SK-N-SH (cell line): Measurements from ENCODE around the gene PACSIN2. TPM values are rescaled to one million over a fixed set of nuclear protein-coding genes. Genes with fewer than 3 reads are reported as not detected.
A peak's percentile ranks its signal among the peaks of the same experiment; 100 is the strongest.
"Not testable (repeated sequence)": the region's sequence is repeated elsewhere in the genome, so short reads cannot be mapped to it uniquely, and the experiment has no call there.

Experiments used
- CTCF ChIA-PET: fragments of 300-600, 350-600 bp; formaldehyde crosslinking; extraction: SDS; loops from one replicate; lab custom pipeline; 2021; lab: Yijun Ruan, JAX
- POLR2A ChIA-PET: fragments of 350-600 bp; sonication (Branson Sonifier 250); formaldehyde crosslinking; extraction: SDS; loops from one replicate; lab custom pipeline; 2020; ENCODE audit warnings: antibody characterized with exemption, inconsistent platforms; lab: Yijun Ruan, JAX
- DNase-seq: peaks from one replicate; pipeline ENCODE4 v3.0.0; 2012
- H2AFZ ChIP-seq: fragments of 200-600 bp; sonication (generic); 2 replicates; pipeline ENCODE4 v1.8.1; 2016; ENCODE audit warnings: antibody characterized with exemption, mild to moderate bottlenecking, low read depth
- H3F3A ChIP-seq: fragments of 200-600 bp; sonication (generic); replicated peaks from 2 replicates; pipeline ENCODE3; 2016; ENCODE audit warnings: antibody characterized with exemption, mild to moderate bottlenecking; ENCODE audit not compliant: insufficient read depth
- H3K27ac ChIP-seq, 2 experiments: fragments of 200-500 bp in 1 of 2; fragments of 200-600 bp in 1 of 2; sonication (Bioruptor generic) in 1 of 2; sonication (generic), shearing (Covaris generic) in 1 of 2; 2 replicates each; pipeline versions ENCODE4 v1.5.1 to v1.6.1; 2014 to 2016; ENCODE audit warnings: low read depth in 2 of 2, inconsistent platforms in 1 of 2, low read length in 1 of 2, mild to moderate bottlenecking in 1 of 2, mixed read lengths in 1 of 2
- H3K27me3 ChIP-seq: fragments of 200-600 bp; sonication (generic), shearing (Covaris generic); 2 replicates; pipeline ENCODE4 v1.6.1; 2016; ENCODE audit warnings: mixed run types; ENCODE audit not compliant: insufficient read depth
- H3K36me3 ChIP-seq, 2 experiments: fragments of 200-500 bp in 1 of 2; fragments of 200-600 bp in 1 of 2; sonication (Bioruptor generic) in 1 of 2; sonication (generic) in 1 of 2; replicated peaks in 1 of 2; 2 replicates each; pipeline versions ENCODE3 to v1.5.1; 2014 to 2016; ENCODE audit warnings: low read length in 1 of 2, mild to moderate bottlenecking in 1 of 2; ENCODE audit not compliant: insufficient read depth in 2 of 2, control insufficient read depth in 1 of 2
- H3K4me1 ChIP-seq, 2 experiments: fragments of 200-500 bp in 1 of 2; fragments of 200-600 bp in 1 of 2; sonication (Bioruptor generic) in 1 of 2; sonication (generic), shearing (Covaris generic) in 1 of 2; 2 replicates each; pipeline versions ENCODE4 v1.5.1 to v1.6.1; 2014 to 2016; ENCODE audit warnings: low read depth in 1 of 2, low read length in 1 of 2, mixed run types in 1 of 2; ENCODE audit not compliant: insufficient read depth in 2 of 2, control insufficient read depth in 1 of 2
- H3K4me2 ChIP-seq: fragments of 200-600 bp; sonication (generic), shearing (Covaris generic); 2 replicates; pipeline ENCODE4 v1.6.1; 2017; ENCODE audit warnings: mixed run types
- H3K4me3 ChIP-seq, 2 experiments: fragments of 200-500 bp in 1 of 2; fragments of 200-600 bp in 1 of 2; sonication (Bioruptor generic) in 1 of 2; sonication (generic), shearing (Covaris generic) in 1 of 2; 2 replicates each; pipeline versions ENCODE4 v1.5.1 to v1.8.1; 2014 to 2016; ENCODE audit warnings: low read depth in 2 of 2, inconsistent platforms in 1 of 2, low read length in 1 of 2, mild to moderate bottlenecking in 1 of 2, mixed read lengths in 1 of 2, moderate library complexity in 1 of 2
- H3K79me2 ChIP-seq: fragments of 200-600 bp; sonication (generic); 2 replicates; pipeline ENCODE4 v1.8.1; 2017; ENCODE audit warnings: mild to moderate bottlenecking; ENCODE audit not compliant: insufficient read depth
- H3K9ac ChIP-seq: fragments of 200-600 bp; sonication (generic); 2 replicates; pipeline ENCODE4 v1.6.1; 2017; ENCODE audit warnings: mixed run types
- H3K9me2 ChIP-seq: fragments of 200-600 bp; sonication (generic); 2 replicates; pipeline ENCODE4 v1.6.1; 2017; ENCODE audit warnings: mixed run types
- H3K9me3 ChIP-seq: fragments of 200-600 bp; sonication (generic); 2 replicates; pipeline ENCODE4 v1.6.1; 2017; ENCODE audit warnings: mixed run types, mild to moderate bottlenecking, moderate library complexity
- H4K20me1 ChIP-seq: fragments of 200-600 bp; sonication (generic); 2 replicates; pipeline ENCODE4 v1.6.1; 2017; ENCODE audit warnings: mild to moderate bottlenecking, mixed run types; ENCODE audit not compliant: insufficient read depth
- CHD2 ChIP-seq: fragments of 150-350 bp; IDR thresholded peaks from 2 replicates; pipeline ENCODE4 v1.6.1; 2018; ENCODE audit warnings: low read length; ENCODE audit not compliant: partially characterized antibody
- FOSL2 ChIP-seq: IDR thresholded peaks from 2 replicates; pipeline ENCODE4 v1.4.0; 2012; ENCODE audit warnings: low read depth, mild to moderate bottlenecking, moderate library complexity, borderline replicate concordance
- GABPA ChIP-seq: IDR thresholded peaks from 2 replicates; pipeline ENCODE4 v1.4.0; 2012; ENCODE audit warnings: low read depth, mild to moderate bottlenecking
- GATA2 ChIP-seq: sonication (generic); formaldehyde crosslinking; IDR thresholded peaks from 2 replicates; pipeline ENCODE4 v1.5.0; 2020; ENCODE audit warnings: mild to moderate bottlenecking, missing genetic modification reagents
- MXI1 ChIP-seq: IDR thresholded peaks from 2 replicates; pipeline ENCODE4 v1.6.1; 2012; ENCODE audit warnings: mild to moderate bottlenecking, low read depth, low read length, improper control_type of control experiment
- NRF1 ChIP-seq: IDR thresholded peaks from 2 replicates; pipeline ENCODE4 v1.6.1; 2012; ENCODE audit warnings: low read depth, mild to moderate bottlenecking, low read length
- RXRA ChIP-seq: IDR thresholded peaks from 2 replicates; pipeline ENCODE4 v1.4.0; 2012; ENCODE audit warnings: low read depth, mild to moderate bottlenecking, borderline replicate concordance
- SMC3 ChIP-seq: IDR thresholded peaks from 2 replicates; pipeline ENCODE4 v1.6.1; 2012; ENCODE audit warnings: low read depth, low read length, improper control_type of control experiment
- TAF1 ChIP-seq: IDR thresholded peaks from 2 replicates; pipeline ENCODE4 v1.6.1; 2012; ENCODE audit warnings: low read depth, mild to moderate bottlenecking, low read length, moderate library complexity, borderline replicate concordance
- WGBS: methylation state at CpG from one replicate; pipeline ENCODE4 v1.1.6; 2017; ENCODE audit warnings: low lambda C conversion rate; 5-methylcytosine and 5-hydroxymethylcytosine counted together
- polyA plus RNA-seq, 3 experiments: library from polyadenylated mRNA; depleted of rRNA; stranded (reverse); fragments of >200 nt; gene quantifications; 2 replicates each; pipeline ENCODE4 v1.2.3, GENCODE V29; 2012
- TF ChIP-seq, protein P1 (sequence below): fragments of 150-350 bp; IDR thresholded peaks from 2 replicates; pipeline ENCODE4 v1.6.1; 2016; ENCODE audit warnings: mild to moderate bottlenecking, low read depth, low read length
- TF ChIP-seq, protein P2 (sequence below): fragments of 200-600 bp; sonication (generic); IDR thresholded peaks from 2 replicates; pipeline ENCODE4 v1.6.1; 2017; ENCODE audit warnings: antibody characterized with exemption, mild to moderate bottlenecking, moderate library complexity
- TF ChIP-seq, protein P3 (sequence below): IDR thresholded peaks from 2 replicates; pipeline ENCODE4 v1.6.1; 2012; ENCODE audit warnings: mild to moderate bottlenecking, low read depth, low read length, moderate library complexity

Gene PACSIN2
- polyA plus RNA-seq, 1 of the 3 experiments (the other 2 are of a cell fraction) = 60.5 TPM

DNA sequence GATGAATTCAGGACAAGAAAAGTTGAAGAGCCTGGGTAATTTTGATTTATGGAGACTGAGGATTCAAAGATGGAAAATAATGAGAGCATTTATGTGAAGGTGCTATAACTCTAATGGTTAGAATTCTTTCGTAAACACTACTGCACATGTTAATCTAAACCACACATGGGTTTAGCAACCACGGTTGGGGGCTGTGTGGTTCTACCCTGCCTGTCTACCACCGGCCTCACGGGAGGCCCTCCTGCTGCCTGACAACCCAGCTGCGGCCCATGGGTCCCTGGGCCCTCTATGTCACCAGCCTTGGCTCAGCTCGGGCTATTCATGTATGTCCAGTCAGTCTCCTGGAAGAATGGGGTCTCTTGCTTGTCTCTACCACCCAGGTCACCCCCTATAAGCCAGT lies 89.4 kb downstream of the PACSIN2 start:
- Histone ChIP-seq H3K9me2 (no peaks in the 10 kb centered on the region), H3K4me2 (no peak overlapping the region), H3K27ac (peak overlapping the region in 1 of 2 experiments; percentile 53; a peak in 2 of 4 replicates), H3K27me3 (no peaks in the 10 kb centered on the region), H3K9me3 (no peaks in the 10 kb centered on the region), H3K4me3 (no peak overlapping the region), H3F3A (peaks cover 7% of the 10 kb centered on the region), H3K9ac (peak overlapping the region; percentile 28; the same call in 1 of the 2 replicates), H3K36me3 (no peaks in the 10 kb centered on the region), H3K4me1 (peaks cover 7 to 8% of the 10 kb centered on the region in 2 experiments; a peak in 2 of 4 replicates), H3K79me2 (peaks cover 89% of the 10 kb centered on the region), H2AFZ (no peak overlapping the region), H4K20me1 (0 out of 2 replicates have a peak, but pooled peaks cover 3% of the 10 kb centered on the region)
- DNase-seq = no peak
- 93% methylated on average over 2 of the region's 6 CpGs for WGBS
- CTCF ChIA-PET = interaction anchor here (1.0 to 1.6 kb wide), 2 partner anchors 58 to 108 kb away, joined by 4 read pairs; no protein-coding TSS in a partner anchor
- no peak for TF ChIP-seq GABPA
- no peak for TF ChIP-seq MXI1
- no peak for TF ChIP-seq SMC3
- no peak for TF ChIP-seq NRF1
- TF ChIP-seq, protein P1, sequence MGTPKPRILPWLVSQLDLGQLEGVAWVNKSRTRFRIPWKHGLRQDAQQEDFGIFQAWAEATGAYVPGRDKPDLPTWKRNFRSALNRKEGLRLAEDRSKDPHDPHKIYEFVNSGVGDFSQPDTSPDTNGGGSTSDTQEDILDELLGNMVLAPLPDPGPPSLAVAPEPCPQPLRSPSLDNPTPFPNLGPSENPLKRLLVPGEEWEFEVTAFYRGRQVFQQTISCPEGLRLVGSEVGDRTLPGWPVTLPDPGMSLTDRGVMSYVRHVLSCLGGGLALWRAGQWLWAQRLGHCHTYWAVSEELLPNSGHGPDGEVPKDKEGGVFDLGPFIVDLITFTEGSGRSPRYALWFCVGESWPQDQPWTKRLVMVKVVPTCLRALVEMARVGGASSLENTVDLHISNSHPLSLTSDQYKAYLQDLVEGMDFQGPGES = no peak
- no peak for TF ChIP-seq GATA2 (CRISPR knock-in tag)
- no peak for TF ChIP-seq FOSL2
- TF ChIP-seq, protein P2, sequence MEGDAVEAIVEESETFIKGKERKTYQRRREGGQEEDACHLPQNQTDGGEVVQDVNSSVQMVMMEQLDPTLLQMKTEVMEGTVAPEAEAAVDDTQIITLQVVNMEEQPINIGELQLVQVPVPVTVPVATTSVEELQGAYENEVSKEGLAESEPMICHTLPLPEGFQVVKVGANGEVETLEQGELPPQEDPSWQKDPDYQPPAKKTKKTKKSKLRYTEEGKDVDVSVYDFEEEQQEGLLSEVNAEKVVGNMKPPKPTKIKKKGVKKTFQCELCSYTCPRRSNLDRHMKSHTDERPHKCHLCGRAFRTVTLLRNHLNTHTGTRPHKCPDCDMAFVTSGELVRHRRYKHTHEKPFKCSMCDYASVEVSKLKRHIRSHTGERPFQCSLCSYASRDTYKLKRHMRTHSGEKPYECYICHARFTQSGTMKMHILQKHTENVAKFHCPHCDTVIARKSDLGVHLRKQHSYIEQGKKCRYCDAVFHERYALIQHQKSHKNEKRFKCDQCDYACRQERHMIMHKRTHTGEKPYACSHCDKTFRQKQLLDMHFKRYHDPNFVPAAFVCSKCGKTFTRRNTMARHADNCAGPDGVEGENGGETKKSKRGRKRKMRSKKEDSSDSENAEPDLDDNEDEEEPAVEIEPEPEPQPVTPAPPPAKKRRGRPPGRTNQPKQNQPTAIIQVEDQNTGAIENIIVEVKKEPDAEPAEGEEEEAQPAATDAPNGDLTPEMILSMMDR = no peak
- TF ChIP-seq, protein P3, sequence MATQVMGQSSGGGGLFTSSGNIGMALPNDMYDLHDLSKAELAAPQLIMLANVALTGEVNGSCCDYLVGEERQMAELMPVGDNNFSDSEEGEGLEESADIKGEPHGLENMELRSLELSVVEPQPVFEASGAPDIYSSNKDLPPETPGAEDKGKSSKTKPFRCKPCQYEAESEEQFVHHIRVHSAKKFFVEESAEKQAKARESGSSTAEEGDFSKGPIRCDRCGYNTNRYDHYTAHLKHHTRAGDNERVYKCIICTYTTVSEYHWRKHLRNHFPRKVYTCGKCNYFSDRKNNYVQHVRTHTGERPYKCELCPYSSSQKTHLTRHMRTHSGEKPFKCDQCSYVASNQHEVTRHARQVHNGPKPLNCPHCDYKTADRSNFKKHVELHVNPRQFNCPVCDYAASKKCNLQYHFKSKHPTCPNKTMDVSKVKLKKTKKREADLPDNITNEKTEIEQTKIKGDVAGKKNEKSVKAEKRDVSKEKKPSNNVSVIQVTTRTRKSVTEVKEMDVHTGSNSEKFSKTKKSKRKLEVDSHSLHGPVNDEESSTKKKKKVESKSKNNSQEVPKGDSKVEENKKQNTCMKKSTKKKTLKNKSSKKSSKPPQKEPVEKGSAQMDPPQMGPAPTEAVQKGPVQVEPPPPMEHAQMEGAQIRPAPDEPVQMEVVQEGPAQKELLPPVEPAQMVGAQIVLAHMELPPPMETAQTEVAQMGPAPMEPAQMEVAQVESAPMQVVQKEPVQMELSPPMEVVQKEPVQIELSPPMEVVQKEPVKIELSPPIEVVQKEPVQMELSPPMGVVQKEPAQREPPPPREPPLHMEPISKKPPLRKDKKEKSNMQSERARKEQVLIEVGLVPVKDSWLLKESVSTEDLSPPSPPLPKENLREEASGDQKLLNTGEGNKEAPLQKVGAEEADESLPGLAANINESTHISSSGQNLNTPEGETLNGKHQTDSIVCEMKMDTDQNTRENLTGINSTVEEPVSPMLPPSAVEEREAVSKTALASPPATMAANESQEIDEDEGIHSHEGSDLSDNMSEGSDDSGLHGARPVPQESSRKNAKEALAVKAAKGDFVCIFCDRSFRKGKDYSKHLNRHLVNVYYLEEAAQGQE = no peak
- TF ChIP-seq RXRA = no peak
- TF ChIP-seq CHD2 = no peak
- no peak for TF ChIP-seq TAF1
- POLR2A ChIA-PET = no interaction called here

DNA sequence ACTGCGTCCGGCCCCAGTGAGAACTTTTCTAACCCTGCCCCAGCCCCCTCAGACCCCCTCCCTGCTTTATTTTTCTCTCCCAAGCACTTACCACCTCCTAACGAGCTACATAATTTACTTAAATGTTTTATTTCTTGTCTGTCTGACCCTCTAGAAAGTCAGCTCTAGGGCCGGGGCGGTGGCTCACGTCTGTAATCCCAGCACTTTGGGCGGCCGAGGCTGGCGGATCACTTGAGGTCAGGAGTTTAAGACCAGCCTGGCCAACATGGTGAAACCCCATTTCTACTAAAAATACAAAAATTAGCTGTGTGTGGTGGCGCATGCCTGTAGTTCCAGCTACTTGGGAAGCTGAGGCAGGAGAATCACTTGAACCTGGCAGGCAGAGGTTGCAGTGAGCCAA lies 89.9 kb downstream of the PACSIN2 start:
- H3F3A ChIP-seq, H3K36me3 ChIP-seq, POLR2A ChIA-PET, DNase-seq, H3K9me2 ChIP-seq, H2AFZ ChIP-seq, H3K27me3 ChIP-seq, H3K9me3 ChIP-seq, H3K9ac ChIP-seq, CTCF ChIA-PET, H3K4me2 ChIP-seq, H3K4me3 ChIP-seq, H4K20me1 ChIP-seq: not testable (repeated sequence)
- Histone ChIP-seq H3K27ac (peak overlapping the region in 1 of 2 experiments; percentile 53; a peak in 1 of 4 replicates), H3K4me1 (peaks cover 7 to 12% of the 10 kb centered on the region in 2 experiments; a peak in 2 of 4 replicates), H3K79me2 (peaks cover 86% of the 10 kb centered on the region)
- 98% methylated on average over 10 of the region's 10 CpGs for WGBS
